IPS-NIHi11 (cell line): Measurements from ENCODE around the gene YPEL1.
"Not testable (repeated sequence)": the region's sequence is repeated elsewhere in the genome, so short reads cannot be mapped to it uniquely, and the experiment has no call there.

Source experiments
- DNase-seq: peaks from one replicate; pipeline ENCODE4 v3.0.0; 2012; ENCODE audit warnings: mixed read lengths, low spot score

Gene YPEL1

DNA sequence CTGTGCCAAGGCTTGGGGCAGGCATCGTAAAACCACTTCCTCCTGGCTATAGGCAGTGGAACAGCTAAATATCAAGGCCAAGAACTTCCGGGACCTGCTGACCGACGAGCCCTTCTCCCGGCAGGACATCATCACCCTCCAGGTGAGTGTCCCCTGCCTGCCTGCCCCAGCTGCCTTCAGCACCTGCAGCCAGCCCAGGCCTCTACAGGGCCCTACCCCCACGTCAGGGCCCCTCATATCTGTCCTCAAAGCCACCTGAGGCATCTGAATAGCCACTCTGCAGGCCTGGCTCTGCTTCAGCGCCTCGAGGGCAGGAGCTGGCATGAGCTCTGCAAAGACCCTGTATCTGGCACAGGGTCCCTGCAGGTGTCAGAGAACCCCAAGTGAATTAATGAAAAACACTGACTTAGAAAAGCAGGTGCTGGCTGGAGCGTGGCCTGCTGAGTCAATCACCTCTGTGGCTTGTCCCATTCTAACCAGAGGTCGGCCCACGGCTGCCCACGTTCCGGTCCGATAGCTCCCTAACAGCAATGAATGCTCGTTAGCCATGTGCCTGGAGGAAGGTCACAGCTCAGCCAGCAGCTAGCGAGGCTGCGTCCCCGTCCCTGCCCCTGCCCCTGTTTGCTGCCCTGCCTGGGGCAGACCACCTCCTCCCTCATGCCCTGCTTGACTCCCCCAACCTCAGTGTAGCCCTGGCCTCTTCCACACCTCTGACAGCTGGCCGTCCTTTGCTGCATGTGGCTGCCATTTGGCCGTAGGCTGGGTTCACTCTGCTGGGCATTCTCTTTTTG is 53.0 kb downstream of the YPEL1 start:
- DNase-seq, result no peak

DNA sequence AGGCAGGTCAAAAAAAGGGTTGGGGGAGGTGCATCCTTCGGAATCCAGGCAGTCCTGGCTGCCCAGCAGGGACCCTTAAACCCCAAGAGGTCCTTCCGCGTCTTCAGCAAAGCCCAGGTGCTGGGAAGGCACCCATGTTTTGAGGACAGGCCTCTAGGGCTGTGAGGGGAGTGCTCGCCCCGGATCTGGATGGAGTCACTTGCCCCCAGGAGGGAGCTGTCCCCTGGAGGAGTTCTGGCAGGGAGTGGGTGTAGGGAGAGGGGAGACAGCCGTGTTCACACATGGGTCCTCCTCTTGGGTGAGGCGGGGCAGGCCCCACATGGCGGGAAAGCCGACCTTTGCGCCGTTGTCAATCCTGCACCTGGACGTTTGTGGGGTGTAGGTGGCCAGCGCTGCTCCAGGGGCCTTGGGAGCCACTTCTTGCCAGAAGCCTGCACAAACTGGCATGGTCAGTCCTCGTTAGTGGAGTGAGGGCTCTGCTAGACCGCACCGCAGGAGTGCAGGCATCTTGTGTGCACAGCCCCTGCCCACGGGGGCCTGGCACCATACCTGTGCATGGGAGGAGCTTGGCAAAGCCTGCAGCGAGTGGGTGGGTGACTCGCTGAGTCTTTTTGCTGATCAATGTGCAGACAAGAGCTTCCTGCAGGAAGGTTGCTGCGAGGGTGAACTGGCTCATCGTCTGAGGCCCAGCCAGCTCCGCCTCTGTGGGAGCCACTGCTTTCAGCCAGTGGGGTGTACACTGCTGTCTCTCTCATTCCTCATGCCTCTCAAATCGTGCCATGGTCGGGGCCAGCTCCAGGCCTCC is 53.8 kb downstream of the YPEL1 start:
- DNase-seq, result no peak

GRCh38 chr22:21680830-21681565 is 54.6 kb downstream of the YPEL1 start:
- no peak for DNase-seq

- DNase-seq, result no peak
Measured at GRCh38 chr22:21679383-21679782, 56.2 kb downstream of the YPEL1 start.

DNA sequence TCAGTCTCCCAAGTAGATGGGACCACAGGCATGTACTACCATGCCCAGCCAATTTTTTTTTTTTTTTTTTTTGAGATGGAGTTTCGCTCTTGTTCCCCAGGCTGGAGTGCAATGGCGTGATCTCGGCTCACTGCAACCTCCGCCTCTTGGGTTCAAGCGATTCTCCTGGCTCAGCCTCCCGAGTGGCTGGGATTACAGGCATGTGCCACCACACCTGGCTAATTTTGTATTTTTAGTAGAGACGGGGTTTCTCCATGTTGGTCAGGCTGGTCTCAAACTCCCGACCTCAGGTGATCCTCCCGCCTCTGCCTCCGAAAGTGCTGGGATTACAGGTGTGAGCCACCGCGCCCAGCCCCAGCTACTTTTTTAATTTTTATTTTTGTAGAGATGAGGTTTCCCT is 56.8 kb downstream of the YPEL1 start:
- DNase-seq, result not testable (repeated sequence)

GRCh38 chr22:21677606-21678443 is 57.8 kb downstream of the YPEL1 start:
- DNase-seq, result no peak

DNA sequence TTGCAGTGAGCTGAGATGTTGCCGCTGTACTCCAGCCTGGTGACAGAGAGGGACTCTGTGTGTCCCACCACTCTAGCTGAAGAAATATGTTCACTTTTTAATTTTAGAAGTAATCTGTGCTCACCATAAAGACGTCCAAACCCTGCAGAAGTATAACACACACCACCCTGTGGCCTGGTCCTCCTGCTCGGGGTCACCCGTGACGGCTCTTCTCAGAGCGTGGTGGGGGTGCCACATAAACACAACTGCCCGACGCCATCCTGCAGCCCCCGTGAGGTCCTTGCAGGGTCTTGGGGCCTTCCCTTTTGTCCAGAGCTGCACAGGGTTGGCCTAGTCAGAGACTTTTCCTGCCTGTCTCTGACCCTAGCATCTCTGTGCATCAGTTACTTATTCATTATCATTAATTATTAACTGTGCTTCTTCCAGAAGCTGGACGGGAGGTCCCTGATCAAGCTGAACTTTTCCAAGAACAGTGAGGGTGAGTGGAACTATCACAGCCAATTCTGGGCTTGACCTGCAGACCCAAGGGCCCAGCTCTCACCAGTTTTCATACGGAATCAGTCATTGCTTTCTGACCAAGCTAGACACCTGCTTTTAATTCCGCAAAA is 60.9 kb downstream of the YPEL1 start:
- DNase-seq, result no peak

DNA sequence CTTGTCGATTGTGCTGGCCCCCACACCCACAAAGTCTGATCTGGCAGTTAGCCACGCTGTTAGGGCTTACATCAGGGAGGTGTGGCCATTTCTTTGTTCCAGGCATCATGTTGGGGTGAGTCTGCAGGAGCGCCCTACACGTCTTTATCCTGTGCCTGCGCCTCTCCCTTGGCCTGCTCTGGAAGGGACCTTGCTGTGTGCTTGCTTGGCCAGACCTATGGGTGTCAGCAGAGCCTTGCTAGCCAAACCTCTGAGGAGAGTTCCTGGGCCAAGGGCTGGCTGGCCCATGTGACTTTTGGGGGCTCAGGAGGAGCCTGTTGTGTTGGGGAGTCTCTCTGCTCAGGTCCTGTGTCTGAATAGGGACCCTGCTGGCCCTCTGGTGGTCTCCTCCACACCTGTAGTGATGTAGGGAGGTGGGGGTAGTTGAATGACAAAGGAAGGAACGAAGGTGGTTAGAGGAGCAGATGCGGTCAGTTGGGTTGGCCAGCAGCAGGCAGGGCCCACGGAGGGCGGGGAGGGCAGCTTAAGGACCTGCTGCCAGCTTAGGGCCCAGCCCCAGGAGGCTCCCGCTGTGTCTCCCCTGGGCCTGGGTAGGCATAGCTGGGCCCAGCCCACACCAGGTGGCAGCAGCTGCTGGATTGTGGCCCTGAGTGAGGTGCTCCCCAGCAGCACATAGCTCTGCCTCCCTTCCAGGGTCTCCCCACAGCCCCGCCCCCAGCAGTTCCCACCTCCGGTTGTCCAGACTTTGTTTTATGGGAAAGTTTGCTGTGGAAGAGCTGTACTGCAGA is 61.9 kb downstream of the YPEL1 start:
- no peak for DNase-seq

GRCh38 chr22:21672107-21672629 is 63.4 kb downstream of the YPEL1 start:
- no peak for DNase-seq

GRCh38 chr22:21669026-21669425 is 66.6 kb downstream of the YPEL1 start:
- DNase-seq, result no peak

GRCh38 chr22:21666786-21667185 is 68.8 kb downstream of the YPEL1 start:
- no peak for DNase-seq

GRCh38 chr22:21665047-21665851 is 70.3 kb downstream of the YPEL1 start:
- no peak for DNase-seq

DNA sequence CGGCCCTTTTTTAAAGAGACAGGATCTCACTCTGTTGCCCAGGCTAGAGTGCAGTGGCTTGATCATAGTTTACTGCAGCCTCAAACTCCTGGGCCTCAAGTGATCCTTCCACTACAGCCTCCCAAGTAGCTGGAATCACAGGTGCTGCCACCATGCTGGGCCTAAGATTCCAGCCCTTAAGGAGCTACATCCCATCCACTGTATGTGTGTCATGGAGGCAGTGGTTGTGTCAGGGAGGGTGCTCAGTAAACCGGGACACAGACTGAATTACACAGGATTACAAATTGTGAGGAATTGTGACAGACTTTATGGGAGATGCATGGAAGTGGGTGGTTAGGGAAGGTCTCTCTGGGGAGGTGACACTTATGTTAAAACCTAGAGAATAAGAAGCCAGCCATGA is 71.9 kb downstream of the YPEL1 start:
- DNase-seq, result no peak

GRCh38 chr22:21661991-21662390 is 73.6 kb downstream of the YPEL1 start:
- DNase-seq, result no peak

GRCh38 chr22:21660904-21661303 is 74.7 kb downstream of the YPEL1 start:
- DNase-seq, result no peak

GRCh38 chr22:21659864-21660525 is 75.6 kb downstream of the YPEL1 start:
- no peak for DNase-seq

DNA sequence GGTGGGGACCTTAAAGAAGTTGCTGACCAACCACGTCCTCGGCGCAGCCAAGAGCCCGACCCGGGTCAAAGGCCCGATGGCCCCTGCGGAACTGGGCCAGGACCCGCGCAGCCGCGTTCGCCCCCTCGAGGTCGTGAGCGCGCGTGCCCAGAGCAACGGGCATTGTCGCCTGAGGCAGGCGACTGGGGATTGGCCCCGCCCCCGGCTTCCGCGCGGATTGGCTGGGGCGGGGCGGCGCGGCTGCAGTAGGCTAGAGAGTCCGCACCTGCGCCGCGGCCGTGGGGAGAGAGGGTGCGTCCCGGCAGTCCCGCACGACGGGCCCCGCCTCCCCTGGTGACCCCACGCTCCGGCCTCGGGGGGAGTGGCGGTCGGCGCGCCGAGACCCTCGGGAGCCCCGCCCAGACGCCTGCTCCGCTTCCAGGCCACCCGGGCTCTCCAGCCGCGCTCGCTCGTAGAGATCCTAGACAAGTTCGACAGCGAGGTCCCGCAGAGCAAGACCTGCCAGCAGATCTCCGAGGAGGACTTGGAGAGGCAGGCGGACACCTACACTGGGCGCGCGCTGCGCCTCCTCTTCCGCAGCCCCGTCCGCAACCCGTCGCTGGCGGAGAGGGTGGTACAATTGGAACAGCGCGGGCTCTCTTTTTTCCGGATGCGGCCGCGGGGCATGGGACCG is 78.1 kb downstream of the YPEL1 start:
- DNase-seq, result peak; percentile 96

GRCh38 chr22:21657020-21657359 is 78.6 kb downstream of the YPEL1 start:
- DNase-seq, result no peak
